AG20443 (cell line): ENCODE results near the gene CCNL1.
A peak's percentile ranks its signal among the peaks of the same experiment; 100 is the strongest.

ENCODE experiments used
- DNase-seq: peaks from one replicate; pipeline ENCODE4 v3.0.0; 2012; ENCODE audit warnings: low spot score, mixed read lengths

Gene CCNL1

GRCh38 chr3:157145606-157146322, 14.2 kb downstream of the CCNL1 start:
- no peak for DNase-seq

- no peak for DNase-seq
These were observed 17.6 kb downstream of the CCNL1 start for GRCh38 chr3:157142315-157142714.

DNA sequence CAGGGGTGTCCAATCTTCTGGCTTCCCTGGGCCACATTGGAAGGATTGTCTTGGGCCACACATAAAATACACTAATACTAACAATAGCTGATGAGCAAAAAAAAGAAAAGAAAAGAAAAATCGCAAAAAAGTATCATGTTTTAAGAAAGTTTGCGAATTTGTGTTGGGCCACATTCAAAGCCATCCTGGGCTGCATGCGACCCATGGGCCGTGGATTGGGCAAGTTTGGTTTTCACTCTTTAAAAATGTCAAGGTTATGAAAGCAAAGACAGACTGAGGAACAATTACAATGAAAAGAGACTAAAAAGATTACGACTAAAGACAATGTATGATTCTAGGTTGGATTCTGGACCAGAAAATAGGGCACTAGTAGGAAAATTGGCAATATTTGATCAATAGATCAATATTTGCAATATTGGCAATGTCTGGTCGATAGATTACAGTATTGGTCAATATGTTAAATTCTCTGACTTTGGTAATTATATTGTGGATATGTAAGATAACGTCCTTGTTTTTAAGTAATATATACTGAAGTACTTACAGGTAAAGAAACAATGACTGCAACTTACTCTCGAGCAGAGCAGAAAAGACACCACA, 19.9 kb downstream of the CCNL1 start:
- DNase-seq = no peak

GRCh38 chr3:157136647-157137387, 23.1 kb downstream of the CCNL1 start:
- DNase-seq = no peak

- peak; percentile 31 for DNase-seq
These were observed 24.1 kb downstream of the CCNL1 start for GRCh38 chr3:157135671-157136396.

DNA sequence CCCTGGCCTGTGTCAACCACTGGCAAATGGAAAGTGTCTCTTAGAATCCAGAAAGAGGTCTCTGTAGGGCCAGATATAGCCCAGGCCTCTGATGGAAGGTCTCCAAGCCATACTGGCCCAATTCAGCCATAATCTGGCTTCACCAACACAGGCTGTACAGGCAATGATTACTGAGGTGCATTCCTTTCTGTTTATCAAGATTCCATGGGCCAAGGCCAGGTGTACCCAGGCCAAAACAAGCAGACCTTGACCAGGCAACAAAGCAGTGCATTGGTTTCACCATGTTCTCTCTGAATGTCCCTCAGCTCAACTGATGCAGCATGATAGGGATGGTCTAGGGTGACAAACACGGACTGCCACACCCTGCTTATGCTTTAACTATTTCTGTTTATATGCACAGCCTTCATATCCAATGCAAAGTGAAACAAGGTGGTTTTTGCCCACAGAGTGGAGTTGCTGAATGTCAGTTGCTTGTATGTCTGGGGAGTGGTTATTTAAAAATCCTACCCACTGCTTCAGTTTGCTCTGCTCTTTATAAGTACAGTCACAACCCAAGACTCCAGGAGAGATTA, 25.2 kb downstream of the CCNL1 start:
- DNase-seq = no peak

DNA sequence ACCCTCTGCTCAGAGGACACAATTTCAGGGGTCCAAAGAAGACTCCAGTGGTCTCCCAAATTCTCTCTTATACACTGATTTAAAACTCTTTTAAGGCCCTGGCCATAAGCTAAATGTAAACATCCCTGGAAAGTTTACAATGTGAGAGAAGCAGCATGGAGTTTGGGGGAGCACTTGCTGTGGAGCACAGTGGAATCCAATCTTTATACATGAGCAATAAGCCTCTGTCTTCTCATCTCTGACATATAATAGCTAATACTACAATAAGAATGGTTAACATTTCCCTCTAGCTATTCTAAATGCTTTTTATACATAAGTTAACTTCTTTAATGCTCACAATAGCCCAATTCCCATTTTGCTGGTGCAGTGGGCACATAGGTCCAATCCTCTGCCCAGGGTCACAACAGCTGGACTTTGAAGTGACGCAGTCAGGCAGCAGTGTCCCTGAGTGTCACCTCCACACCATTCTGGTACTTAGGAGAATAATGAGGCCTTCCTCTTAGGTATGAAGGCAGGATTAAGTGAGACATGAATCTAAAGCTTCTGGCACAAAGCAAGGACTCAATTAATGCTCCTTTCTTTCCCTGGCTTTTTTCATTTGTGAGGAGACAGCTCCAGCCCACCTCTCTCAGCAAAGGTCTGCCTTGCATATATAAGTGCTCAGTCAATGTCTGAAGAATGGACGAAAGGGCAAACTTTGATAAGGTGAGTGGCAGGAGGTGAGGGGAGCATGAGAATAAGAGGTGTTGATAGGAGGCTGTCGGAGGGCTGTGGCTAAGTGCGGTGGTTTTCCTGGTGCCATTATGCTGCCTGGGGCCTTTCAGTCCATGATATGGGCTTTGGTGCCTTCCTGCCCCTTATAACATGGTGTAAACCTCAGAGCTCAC, 26.3 kb downstream of the CCNL1 start:
- no peak for DNase-seq

DNA sequence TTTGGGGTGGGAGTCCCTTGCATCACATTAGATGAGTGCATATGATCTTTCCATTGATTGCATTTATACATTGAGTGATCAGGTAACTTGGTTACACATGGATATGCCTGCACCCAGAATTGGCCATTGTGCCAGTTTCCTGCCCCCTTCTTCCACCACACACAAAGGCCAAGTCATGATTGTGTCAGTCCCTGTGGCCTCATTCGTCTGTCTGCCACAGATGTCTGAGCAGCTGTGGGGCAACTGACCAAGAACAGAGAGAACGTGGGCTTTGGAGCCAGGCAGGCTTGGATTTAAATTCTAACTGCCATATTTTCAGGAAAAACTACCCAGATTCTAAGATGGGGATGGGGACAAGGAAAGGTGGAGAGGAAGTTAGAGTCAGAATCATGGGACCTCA, 27.0 kb downstream of the CCNL1 start:
- no peak for DNase-seq

DNA sequence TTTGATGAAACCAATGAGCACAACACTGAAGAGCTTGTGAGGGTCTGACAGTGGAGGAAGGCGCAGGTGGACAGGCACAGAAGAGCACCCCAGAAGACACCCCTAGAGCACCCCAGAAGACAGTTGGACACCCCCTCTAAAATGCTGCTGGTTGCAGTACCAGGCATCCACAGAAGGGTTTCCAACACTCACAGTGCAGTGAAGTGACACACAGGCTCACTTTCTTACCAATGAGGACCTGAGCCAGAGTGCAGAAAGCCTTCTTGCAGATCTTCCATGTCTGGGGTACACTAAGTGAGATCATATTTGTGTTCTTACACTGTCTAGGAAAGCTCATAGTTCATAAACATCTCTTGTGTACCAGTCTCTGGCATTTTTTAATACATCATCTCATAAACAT, 27.6 kb downstream of the CCNL1 start:
- DNase-seq = no peak

DNA sequence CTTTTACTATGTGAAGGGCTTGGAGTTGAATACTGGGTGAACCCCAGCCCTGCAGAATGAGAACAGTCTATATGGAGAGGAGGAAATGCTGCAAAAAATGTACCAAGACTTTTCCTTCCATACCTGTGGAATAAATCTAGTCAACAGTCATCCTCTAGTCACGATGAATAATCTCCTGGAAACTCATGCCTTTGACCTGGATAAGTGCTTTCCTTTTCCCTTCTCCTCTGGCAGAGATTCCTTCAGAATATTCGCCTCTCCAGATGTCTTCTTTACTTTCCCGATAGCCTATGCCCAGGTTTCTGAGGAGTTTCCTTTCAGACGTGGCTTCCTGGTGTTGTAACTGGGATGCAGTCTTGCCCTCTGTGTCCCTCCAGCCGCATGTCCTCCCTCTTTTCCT, 28.1 kb downstream of the CCNL1 start:
- peak; percentile 22 for DNase-seq

DNA sequence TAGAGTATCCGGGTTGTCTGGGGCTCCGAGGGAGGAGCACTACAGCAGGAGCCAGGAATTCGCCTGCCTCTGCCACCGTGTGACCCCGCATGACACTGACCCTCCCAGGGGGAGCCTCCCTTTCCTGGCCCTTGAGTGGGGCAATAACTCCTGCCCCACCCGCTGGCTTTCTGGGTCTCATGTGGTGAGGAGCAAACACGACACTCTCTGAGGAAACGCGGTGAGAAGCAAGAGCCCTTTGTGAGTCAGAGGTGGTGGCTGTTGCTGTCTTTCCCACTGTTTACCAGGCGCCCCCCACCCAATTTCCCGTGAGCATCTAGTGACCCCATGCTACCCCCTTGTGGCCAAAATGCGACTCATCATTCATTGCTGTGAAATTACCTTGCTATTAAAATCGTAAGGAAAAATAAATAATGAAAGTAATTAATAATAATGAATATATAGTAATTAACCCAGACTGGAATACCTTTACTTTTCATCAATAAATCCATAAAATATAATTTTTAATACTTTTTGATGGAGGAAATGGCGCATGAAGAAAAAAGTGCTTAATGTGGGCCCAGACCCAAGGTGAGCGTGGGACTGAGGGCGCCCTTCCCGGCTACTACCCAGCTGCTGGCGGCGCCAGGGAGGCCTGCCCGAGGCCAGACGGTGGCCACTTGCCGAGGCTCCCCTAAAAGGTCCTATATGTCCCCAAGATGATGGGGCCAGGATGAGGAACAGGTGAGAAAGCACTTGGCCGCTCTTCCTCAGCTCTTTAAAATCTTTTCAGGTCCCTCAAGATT, 29.3 kb downstream of the CCNL1 start:
- peak; percentile 69 for DNase-seq

- DNase-seq = no peak
These were observed 30.0 kb downstream of the CCNL1 start for GRCh38 chr3:157129803-157130466.

DNA sequence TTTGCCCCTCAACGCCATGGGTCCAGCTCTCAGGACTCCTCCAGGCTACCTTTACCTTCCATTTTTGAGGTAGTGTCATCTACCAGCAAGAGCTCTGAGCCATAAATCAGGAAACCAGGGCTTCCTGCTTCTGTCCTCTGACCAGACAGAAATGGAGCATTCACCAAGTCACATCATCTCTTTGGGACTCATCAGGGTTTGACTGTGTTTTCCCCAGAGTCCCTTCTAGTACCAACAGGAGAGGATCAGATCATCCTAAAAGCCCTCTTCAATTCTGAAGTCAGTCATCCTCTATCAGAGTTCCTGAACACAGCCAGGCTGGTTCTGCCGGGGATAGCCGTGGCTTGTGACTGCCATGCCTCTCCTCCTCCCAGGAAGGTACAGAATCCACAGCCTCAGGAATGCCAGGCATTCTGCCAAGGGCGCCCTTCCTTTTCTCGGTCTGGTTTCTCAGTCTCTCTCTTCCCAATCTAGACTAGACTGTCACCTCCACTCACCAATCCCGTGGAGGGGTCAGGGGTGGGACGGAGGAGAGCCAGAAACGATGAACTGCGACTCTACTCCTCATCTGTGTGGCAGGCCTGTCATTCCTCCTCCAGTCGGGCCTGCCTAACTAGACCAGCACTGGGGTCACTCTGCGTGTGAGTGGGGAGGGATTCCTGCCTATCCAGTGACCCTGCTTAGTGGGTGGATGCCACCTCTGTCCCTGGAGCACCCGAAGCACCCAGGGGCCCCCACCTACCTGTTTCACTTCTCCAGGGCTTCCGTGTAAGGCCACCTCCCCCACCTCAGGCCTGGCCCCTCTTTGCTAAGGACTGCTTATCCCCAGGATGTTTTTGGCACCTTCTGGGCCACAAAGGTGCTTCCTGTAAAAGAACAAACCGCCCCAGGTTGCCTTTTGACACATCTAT, 30.9 kb downstream of the CCNL1 start:
- DNase-seq = peak; percentile 29

GRCh38 chr3:157127831-157128767, 31.8 kb downstream of the CCNL1 start:
- DNase-seq = peak; percentile 54

DNA sequence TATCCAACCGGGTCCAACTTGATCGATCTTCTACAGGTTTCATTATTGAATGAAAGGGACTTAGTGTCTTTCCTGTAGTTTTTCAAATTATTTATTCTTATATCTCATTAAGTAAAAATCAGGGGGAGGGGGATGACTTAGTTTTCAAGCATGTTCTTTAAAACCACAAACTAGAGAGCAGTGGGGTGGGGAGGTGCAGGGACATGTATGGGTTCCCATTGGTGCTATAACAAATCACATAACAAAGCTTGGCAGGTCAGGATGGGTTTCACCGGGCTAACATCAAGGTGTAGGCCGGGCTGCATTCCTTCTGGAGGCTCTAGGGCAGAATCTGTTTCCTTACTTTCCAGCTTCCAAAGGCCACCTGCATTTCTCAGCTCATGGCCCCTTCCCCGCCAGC, 32.7 kb downstream of the CCNL1 start:
- DNase-seq = no peak

GRCh38 chr3:157126365-157126764, 33.6 kb downstream of the CCNL1 start:
- DNase-seq = no peak

DNA sequence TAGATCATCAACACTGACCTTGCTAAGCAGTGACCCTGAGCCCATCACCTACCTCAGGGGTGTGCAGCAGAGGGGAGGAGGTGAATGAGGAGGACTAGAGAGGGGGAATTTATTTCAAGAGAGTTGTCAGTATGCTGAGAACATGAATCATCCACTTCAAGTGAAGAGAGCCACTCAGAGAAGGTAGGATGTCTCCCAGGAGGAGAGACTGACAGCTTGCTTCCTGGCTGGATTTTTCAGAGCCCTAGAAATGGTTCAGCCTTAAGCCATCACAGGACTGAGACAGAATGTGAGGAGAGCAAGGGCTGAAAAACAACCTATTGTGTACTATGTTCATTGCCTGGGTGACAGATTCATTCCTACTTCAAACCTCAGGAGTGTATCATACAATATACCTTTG, 34.8 kb downstream of the CCNL1 start:
- DNase-seq = no peak

DNA sequence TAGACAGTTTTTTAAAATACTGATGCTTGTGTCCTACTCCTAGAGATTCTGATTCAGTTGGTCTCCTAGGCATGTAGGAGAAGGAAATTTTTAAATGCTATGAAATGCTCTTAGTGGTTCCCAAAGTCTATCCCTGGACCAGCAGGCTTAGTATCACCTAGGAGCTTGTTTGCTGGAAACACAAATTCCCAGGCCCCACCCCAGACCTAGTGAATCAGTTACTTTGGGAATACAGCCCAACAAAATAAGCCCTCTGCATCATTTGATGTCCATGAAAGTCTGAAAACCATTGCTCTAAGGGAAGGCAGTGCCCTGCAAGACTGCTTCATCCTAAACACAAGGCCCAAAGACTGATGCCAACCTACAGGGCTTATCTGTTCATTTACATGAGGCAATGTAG, 36.3 kb downstream of the CCNL1 start:
- DNase-seq = no peak
